ENCODE data around the gene SYNE1. TPM values are rescaled to one million over a fixed set of nuclear protein-coding genes. Genes with fewer than 3 reads are reported as not detected.
"Not testable (repeated sequence)": the region's sequence is repeated elsewhere in the genome, so short reads cannot be mapped to it uniquely, and the experiment has no call there.

The SYNE1 gene
- total RNA-seq, 1 experiment from 2014 or later: 14.2 TPM

GRCh38 chr6:152167641-152168603, 469.2 kb downstream of the SYNE1 start:
- in situ Hi-C loops (cut with HindIII; ENCODE audit: low pct_unique_long_range_greater_than_20kb, low sequenced_read_pairs): no loop called here

GRCh38 chr6:152166897-152167296, 470.3 kb downstream of the SYNE1 start:
- in situ Hi-C loops (cut with HindIII; ENCODE audit: low pct_unique_long_range_greater_than_20kb, low sequenced_read_pairs): no loop called here
- no peak for DNase-seq (ENCODE audit: low read depth)

More at GRCh38 chr6:152167641-152168603, 469.2 kb downstream of the SYNE1 start:
- DNase-seq (ENCODE audit: low read depth): no peak

- in situ Hi-C loops (cut with HindIII; ENCODE audit: low pct_unique_long_range_greater_than_20kb, low sequenced_read_pairs): no loop called here
- no peak for DNase-seq (ENCODE audit: low read depth)
These were observed 470.7 kb downstream of the SYNE1 start for GRCh38 chr6:152166497-152166896.

GRCh38 chr6:152164957-152165356, 472.2 kb downstream of the SYNE1 start:
- in situ Hi-C loops (cut with HindIII; ENCODE audit: low pct_unique_long_range_greater_than_20kb, low sequenced_read_pairs): no loop called here
- no peak for DNase-seq (ENCODE audit: low read depth)

GRCh38 chr6:152161501-152161900, 475.7 kb downstream of the SYNE1 start:
- in situ Hi-C loops (cut with HindIII; ENCODE audit: low pct_unique_long_range_greater_than_20kb, low sequenced_read_pairs): no loop called here
- no peak for DNase-seq (ENCODE audit: low read depth)

- in situ Hi-C loops (cut with HindIII; ENCODE audit: low pct_unique_long_range_greater_than_20kb, low sequenced_read_pairs): no loop called here
- DNase-seq (ENCODE audit: low read depth): no peak
These were observed 476.8 kb downstream of the SYNE1 start for GRCh38 chr6:152160346-152160745.

GRCh38 chr6:152155792-152156191, 481.4 kb downstream of the SYNE1 start:
- DNase-seq (ENCODE audit: low read depth): no peak
- in situ Hi-C loops (cut with HindIII; ENCODE audit: low pct_unique_long_range_greater_than_20kb, low sequenced_read_pairs): no loop called here

- in situ Hi-C loops (cut with HindIII; ENCODE audit: low pct_unique_long_range_greater_than_20kb, low sequenced_read_pairs): no loop called here
These were observed 482.4 kb downstream of the SYNE1 start for GRCh38 chr6:152154559-152155356.

GRCh38 chr6:152151920-152152319, 485.2 kb downstream of the SYNE1 start:
- in situ Hi-C loops (cut with HindIII; ENCODE audit: low pct_unique_long_range_greater_than_20kb, low sequenced_read_pairs): no loop called here
- DNase-seq (ENCODE audit: low read depth): no peak

More at GRCh38 chr6:152154559-152155356, 482.4 kb downstream of the SYNE1 start:
- no peak for DNase-seq (ENCODE audit: low read depth)

- DNase-seq (ENCODE audit: low read depth): no peak
- in situ Hi-C loops (cut with HindIII; ENCODE audit: low pct_unique_long_range_greater_than_20kb, low sequenced_read_pairs): no loop called here
These were observed 487.0 kb downstream of the SYNE1 start for GRCh38 chr6:152150196-152150595.

- DNase-seq (ENCODE audit: low read depth): no peak
- in situ Hi-C loops (cut with HindIII; ENCODE audit: low pct_unique_long_range_greater_than_20kb, low sequenced_read_pairs): no loop called here
These were observed 488.8 kb downstream of the SYNE1 start for GRCh38 chr6:152148412-152148811.

- in situ Hi-C loops (cut with HindIII; ENCODE audit: low pct_unique_long_range_greater_than_20kb, low sequenced_read_pairs): no loop called here
- no peak for DNase-seq (ENCODE audit: low read depth)
These were observed 489.9 kb downstream of the SYNE1 start for GRCh38 chr6:152147269-152147668.

GRCh38 chr6:152146385-152146784, 490.8 kb downstream of the SYNE1 start:
- no peak for DNase-seq (ENCODE audit: low read depth)
- in situ Hi-C loops (cut with HindIII; ENCODE audit: low pct_unique_long_range_greater_than_20kb, low sequenced_read_pairs): no loop called here

GRCh38 chr6:152143359-152143758, 493.8 kb downstream of the SYNE1 start:
- in situ Hi-C loops (cut with HindIII; ENCODE audit: low pct_unique_long_range_greater_than_20kb, low sequenced_read_pairs): no loop called here
- no peak for DNase-seq (ENCODE audit: low read depth)

- no peak for DNase-seq (ENCODE audit: low read depth)
- in situ Hi-C loops (cut with HindIII; ENCODE audit: low pct_unique_long_range_greater_than_20kb, low sequenced_read_pairs): no loop called here
These were observed 495.1 kb downstream of the SYNE1 start for GRCh38 chr6:152142105-152142504.

GRCh38 chr6:152138344-152138743, 498.8 kb downstream of the SYNE1 start:
- in situ Hi-C loops (cut with HindIII; ENCODE audit: low pct_unique_long_range_greater_than_20kb, low sequenced_read_pairs); DNase-seq (ENCODE audit: low read depth): not testable (repeated sequence)

GRCh38 chr6:152136449-152136825, 500.7 kb downstream of the SYNE1 start:
- DNase-seq (ENCODE audit: low read depth): no peak
- in situ Hi-C loops (cut with HindIII; ENCODE audit: low pct_unique_long_range_greater_than_20kb, low sequenced_read_pairs): no loop called here

- DNase-seq (ENCODE audit: low read depth): no peak
- in situ Hi-C loops (cut with HindIII; ENCODE audit: low pct_unique_long_range_greater_than_20kb, low sequenced_read_pairs): no loop called here
These were observed 501.3 kb downstream of the SYNE1 start for GRCh38 chr6:152135755-152136448.

GRCh38 chr6:152130441-152130840, 506.7 kb downstream of the SYNE1 start:
- no peak for DNase-seq (ENCODE audit: low read depth)
- in situ Hi-C loops (cut with HindIII; ENCODE audit: low pct_unique_long_range_greater_than_20kb, low sequenced_read_pairs): no loop called here

Measured in Caki2 (cell line).